Measurements from ENCODE around the gene USP13. TPM values are rescaled to one million over a fixed set of nuclear protein-coding genes. Genes with fewer than 3 reads are reported as not detected.

Gene USP13
- total RNA-seq, 4 donors from 2014 or later = 117 to 453 (median 249) TPM

GRCh38 chr3:179672918-179673317 is 20.1 kb downstream of the USP13 start:
- TF ChIP-seq POLR2A (IDR thresholded peaks at IDR 0.05) (no peak), CTCF (IDR thresholded peaks at IDR 0.05 in 4 of 5, conservative IDR thresholded peaks at IDR 0.05 in 1 of 5) (no peak)
- H3K36me3 ChIP-seq = no peaks in the 10 kb centered on the region
- in situ Hi-C loops (cut with MboI; ENCODE audit: low sequenced_read_pairs in 4 of 4) = loop anchor here in 1 of 4 donors (5.0 kb wide), 1 partner anchor 59 kb away; no protein-coding TSS in a partner anchor
- H3K9me3 ChIP-seq = no peaks in the 10 kb centered on the region
- no peak for ATAC-seq
- no peak overlapping the region for H3K4me3 ChIP-seq
- peak overlapping the region; percentile 80 to 98 (median 94) for H3K27ac ChIP-seq
- H3K27me3 ChIP-seq = no peaks in the 10 kb centered on the region
- DNase-seq = no peak
- intact Hi-C loops (cut with DNase I; ENCODE audit: low total_unique reads) = no loop called here
- H3K4me1 ChIP-seq = peaks cover 54 to 69% of the 10 kb centered on the region in 2 donors

- no peak for DNase-seq
- ATAC-seq = peak; percentile 14 to 15
- no peak overlapping the region for H3K4me3 ChIP-seq
- H3K4me1 ChIP-seq = peaks cover 54 to 69% of the 10 kb centered on the region in 2 donors
- H3K27me3 ChIP-seq = no peaks in the 10 kb centered on the region
- intact Hi-C loops (cut with DNase I; ENCODE audit: low total_unique reads) (no loop called here), in situ Hi-C loops (cut with MboI; ENCODE audit: low sequenced_read_pairs in 4 of 4) (loop anchor here in 1 of 4 donors (5.0 kb wide), 1 partner anchor 59 kb away; no protein-coding TSS in a partner anchor)
- TF ChIP-seq POLR2A (IDR thresholded peaks at IDR 0.05) (no peak), CTCF (IDR thresholded peaks at IDR 0.05 in 4 of 5, conservative IDR thresholded peaks at IDR 0.05 in 1 of 5) (no peak)
- H3K27ac ChIP-seq = peak overlapping the region; percentile 80 to 98 (median 94)
- no peaks in the 10 kb centered on the region for H3K36me3 ChIP-seq
- no peaks in the 10 kb centered on the region for H3K9me3 ChIP-seq
Observed at GRCh38 chr3:179673523-179673922, 20.7 kb downstream of the USP13 start.

GRCh38 chr3:179676081-179676480 is 23.2 kb downstream of the USP13 start:
- DNase-seq (no peak), ATAC-seq (no peak)
- Histone ChIP-seq H3K9me3 (no peaks in the 10 kb centered on the region), H3K4me1 (peaks cover 51% of the 10 kb centered on the region in 2 donors), H3K36me3 (no peaks in the 10 kb centered on the region), H3K27me3 (no peaks in the 10 kb centered on the region), H3K27ac (peak overlapping the region; percentile 80 to 98 (median 86)), H3K4me3 (no peak overlapping the region)
- TF ChIP-seq CTCF (IDR thresholded peaks at IDR 0.05 in 4 of 5, conservative IDR thresholded peaks at IDR 0.05 in 1 of 5) = no peak
- no peak for TF ChIP-seq POLR2A (IDR thresholded peaks at IDR 0.05)
- in situ Hi-C loops (cut with MboI; ENCODE audit: low sequenced_read_pairs in 4 of 4) (no loop called here), intact Hi-C loops (cut with DNase I; ENCODE audit: low total_unique reads) (no loop called here)

GRCh38 chr3:179677884-179678283 is 25.0 kb downstream of the USP13 start:
- Histone ChIP-seq H3K36me3 (no peaks in the 10 kb centered on the region), H3K4me3 (no peak overlapping the region), H3K4me1 (peaks cover 46 to 48% of the 10 kb centered on the region in 2 donors), H3K27me3 (no peaks in the 10 kb centered on the region), H3K9me3 (no peaks in the 10 kb centered on the region), H3K27ac (peak overlapping the region; percentile 80 to 98 (median 86))
- in situ Hi-C loops (cut with MboI; ENCODE audit: low sequenced_read_pairs in 4 of 4) (no loop called here), intact Hi-C loops (cut with DNase I; ENCODE audit: low total_unique reads) (no loop called here)
- ATAC-seq (peak in 1 of 2 donors; percentile 45), DNase-seq (peak in 1 of 2 donors; percentile 47)
- TF ChIP-seq POLR2A (IDR thresholded peaks at IDR 0.05) (no peak), CTCF (IDR thresholded peaks at IDR 0.05 in 4 of 5, conservative IDR thresholded peaks at IDR 0.05 in 1 of 5) (no peak)
